Activated CD4-positive, alpha-beta T cell treated with anti-CD3 and anti-CD28 coated beads for 4 hours (primary cell): ENCODE results near the gene EPB41L2.
"Not testable (repeated sequence)": the region's sequence is repeated elsewhere in the genome, so short reads cannot be mapped to it uniquely, and the experiment has no call there.

Experiments
- DNase-seq, 2 donors: peaks; one replicate each; pipeline ENCODE4 v3.0.0-alpha.2; 2020

EPB41L2 gene

DNA sequence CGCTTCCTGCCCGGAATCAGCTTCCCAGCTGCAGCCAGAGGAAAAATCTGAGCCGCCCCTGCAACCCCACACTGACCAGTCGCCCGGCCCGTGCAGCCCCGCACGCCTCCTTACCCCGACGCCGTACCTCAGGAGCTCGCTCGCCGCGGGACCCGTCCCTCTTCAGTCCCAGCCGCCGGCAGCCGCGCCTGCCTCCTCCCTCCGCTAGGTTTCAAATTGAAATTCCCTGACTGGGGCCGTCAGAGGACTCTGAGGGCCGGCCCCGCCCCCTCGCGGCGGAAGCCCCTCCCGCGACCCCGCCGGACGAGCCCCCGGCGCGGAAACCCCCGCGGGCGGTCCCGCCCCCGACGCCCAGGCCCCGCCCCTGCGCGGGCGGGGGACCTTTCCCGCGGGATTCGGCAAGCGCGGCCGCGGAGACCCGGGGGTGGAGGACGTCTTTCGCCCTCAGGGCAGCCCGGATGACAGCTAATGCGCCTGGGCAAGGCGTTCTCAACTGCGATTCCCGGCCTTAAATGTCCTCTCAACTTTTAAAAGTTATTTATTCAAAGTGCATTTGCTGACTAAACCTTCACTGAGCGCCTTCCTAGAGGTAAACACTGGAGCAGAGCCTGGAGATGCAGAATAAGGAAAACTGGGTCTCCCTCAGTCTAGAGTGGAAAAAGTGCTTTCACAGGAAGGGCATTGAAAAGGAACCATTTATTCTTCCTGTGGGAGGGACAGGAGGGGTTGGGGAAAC lies at the start of gene EPB41L2:
TSS of gene EPB41L2 (minus strand) at position 218 of the 736 bp plus-strand sequence. CDS start 106,760 bp downstream, outside the sequence.
- DNase-seq: peak; percentile 76 to 80

DNA sequence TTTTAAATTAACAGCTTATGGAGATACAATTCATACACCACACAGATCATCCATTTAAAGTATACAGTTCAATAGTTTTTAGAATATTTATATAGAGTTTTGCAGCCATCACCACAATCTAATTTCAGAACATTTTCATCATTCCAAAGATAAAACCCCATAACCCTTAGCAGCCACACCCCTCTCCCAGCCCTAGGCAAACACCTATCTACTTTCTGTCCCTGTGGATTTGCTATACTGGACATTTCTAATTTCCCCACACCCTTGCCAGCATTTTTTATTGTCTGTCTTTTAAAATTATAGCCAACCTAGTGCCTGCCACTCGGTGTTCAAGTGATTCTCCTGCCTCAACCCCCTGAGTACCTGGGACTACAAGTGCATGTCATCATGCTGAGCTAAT lies 49.2 kb upstream of the EPB41L2 start:
- DNase-seq: no peak

DNA sequence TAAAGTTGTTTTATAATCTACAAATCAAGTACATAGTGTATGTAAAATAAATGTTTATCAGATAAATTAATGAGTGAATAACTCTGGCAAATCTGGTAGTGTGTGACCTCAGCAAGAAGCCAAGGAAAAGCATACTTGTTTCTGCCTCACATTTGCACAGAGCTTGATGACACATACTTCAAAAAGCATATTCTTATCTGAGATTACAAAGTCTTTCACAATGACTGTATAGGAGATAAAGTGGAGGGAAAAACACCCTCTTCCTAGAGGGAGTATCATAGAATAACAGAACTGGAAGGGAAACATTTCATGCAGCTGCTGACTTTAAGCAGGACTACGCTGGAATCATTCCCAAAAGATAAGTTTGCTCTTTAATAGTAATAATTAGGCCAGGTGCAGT lies 44.1 kb upstream of the EPB41L2 start:
- no peak for DNase-seq

DNA sequence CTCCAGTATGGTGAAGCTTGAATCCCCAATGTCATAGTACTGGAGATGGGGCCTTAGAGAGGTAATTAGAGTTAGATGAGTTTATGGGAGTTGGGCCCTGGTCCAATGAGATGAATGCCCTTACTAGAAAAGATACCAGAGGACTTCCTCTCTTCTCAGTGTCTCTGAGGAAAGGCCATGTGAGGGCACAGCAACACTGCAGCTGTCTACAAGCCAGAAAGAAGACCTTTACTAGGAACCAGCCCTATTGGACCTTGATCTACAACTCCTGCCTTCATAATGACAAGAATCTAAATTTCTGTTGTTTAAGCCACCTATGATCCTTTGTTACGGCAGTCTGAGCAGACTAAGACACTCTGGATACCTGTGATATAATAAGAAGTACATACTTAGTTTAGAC lies 40.9 kb upstream of the EPB41L2 start:
- DNase-seq: no peak

DNA sequence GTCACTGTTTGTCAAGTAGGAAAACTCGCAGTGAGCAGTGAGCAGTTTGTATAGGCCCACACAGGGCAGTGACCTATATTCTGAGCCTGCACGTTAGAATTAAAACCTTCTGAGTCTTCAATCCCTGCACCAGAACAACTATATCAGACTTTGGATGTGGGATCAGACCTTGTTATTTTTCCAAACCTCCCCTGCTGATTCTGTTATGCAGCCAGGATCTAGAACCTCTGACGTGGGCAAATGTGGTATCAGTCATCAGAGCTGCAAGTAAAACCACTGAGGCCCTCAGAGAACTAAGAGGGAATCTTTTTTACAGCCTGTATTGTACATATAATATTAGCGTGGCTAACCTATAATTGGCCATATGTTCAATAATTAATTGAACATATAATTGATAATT lies 40.3 kb upstream of the EPB41L2 start:
- DNase-seq: no peak

DNA sequence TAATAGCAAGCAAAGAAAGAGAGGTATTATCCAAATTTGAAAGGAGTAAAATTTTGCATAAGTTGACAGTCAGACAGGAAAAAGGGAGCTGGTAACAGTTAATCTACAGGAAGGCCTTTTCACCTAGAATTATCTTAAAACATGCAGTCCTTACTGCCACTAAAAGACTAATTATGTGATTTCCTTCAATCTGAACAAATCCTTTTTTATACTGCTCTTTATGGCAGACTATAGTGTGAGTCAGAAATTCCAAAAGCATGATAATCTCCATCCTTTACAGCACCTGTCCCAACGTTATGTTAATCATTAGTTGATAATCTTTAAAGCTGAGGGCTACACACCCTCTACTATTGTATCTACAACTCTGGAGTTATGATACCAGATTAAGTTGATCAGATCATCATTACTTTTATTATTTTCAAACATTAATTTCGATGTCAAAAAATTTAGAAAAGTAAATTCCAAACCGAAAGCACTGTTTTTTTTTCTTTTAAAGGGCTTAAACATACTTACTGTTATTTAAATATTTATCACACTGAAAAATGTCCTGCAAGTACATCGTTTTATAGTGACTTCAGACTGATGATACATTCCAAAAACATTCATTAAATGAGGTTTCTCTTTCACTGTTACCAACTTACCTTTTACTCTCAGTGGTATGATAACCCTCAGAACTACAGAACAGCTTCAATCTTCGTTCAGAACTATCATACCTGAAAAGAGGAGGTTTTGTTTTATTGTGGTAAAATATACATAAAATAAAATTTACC lies 39.1 kb upstream of the EPB41L2 start:
- DNase-seq: no peak

DNA sequence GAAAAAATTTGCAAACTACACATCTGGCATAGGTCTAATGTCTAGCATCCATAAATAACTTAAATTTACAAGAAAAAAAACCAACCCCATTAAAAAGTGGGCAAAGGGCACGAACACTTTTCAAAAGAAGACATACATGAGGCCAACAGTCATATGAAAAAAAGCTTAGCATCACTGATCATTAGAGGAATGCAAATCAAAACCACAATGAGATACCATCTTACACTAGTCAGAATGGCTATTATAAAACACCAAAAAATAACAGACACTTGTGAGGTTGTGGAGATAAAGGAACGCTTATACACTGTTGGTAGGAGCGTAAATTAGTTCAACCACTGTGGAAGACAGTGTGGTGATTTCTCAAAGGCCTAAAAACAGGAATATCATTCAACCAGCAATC lies 33.7 kb upstream of the EPB41L2 start:
- DNase-seq: no peak

DNA sequence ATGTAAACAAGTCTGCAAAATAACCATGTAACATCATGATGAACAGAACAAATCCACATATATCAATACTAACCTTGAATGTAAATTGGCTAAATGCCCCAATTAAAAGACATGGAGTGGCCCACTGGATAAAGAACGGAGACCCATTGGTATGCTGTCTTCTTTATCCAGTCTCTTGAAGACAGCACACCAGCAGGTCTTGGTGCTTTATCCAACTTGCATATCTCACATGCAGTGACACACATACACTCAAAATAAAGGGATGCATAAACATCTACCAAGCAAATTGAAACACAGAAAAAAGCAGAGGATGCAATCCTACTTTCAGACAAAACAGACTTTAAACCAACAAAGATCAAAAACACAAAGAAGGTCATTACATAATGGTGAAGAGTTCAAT lies 30.3 kb upstream of the EPB41L2 start:
- no peak for DNase-seq

DNA sequence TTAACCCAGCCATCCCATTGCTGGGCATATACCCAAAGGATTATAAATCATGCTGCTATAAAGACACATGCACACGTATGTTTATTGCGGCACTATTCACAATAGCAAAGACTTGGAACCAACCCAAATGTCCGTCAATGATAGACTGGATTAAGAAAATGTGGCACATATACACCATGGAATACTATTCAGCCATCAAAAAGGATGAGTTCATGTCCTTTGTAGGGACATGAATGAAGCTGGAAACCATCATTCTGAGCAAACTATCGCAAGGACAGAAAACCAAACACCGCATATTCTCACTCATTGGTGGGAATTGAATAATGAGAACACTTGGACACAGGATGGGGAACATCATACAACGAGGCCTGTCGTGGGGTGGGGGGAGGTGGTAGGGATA lies 28.9 kb upstream of the EPB41L2 start:
- DNase-seq: not testable (repeated sequence)

DNA sequence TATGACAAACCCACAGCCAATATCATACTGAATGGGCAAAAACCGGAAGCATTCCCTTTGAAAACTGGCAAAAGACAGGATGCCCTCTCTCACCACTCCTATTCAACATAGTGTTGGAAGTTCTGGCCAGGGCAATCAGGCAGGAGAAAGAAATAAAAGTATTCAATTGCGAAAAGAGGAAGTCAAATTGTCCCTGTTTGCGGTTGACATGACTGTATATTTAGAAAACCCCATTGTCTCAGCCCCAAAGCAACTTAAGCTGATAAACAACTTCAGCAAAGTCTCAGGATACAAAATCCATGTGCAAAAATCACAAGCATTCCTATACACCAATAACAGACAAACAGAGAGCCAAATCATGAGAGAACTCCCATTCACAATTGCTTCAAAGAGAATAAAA lies 27.3 kb upstream of the EPB41L2 start:
- not testable (repeated sequence) for DNase-seq

DNA sequence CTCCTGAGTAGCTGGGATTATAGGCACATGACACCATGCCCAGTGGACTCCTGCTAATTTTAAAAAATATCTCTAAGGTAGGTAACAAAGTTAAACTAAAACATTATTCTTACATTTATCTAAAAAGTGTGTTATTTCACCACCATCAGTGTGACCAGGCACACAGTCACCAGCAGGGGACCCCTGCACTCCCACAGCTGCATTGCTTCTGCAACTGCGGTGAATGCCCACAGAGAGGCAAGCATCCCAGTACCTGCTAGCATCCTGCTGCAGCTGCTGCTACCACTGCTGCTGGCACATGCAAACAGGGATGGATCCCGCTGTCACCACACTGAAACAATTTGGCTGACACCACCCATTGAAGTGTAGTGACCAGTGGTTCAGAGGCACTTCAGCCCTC lies 21.9 kb upstream of the EPB41L2 start:
- no peak for DNase-seq

DNA sequence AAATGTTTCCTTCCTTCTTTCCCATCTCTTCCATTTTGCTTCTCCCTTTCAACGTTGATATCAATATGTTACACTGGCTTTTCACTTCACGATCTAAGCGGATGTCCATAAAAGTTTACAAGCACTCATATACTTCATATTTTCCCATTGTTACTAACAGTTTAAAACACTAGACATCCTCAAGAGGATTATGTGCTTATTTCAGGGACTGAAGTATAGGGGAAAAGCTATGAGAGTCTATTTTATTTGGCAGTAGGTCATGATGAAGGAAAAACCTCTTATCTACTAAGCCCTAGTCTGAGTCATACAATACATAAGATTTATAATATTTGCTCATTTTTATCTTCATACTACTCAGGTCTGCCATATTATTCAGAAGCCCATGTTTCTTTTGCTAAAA lies 20.6 kb upstream of the EPB41L2 start:
- no peak for DNase-seq

DNA sequence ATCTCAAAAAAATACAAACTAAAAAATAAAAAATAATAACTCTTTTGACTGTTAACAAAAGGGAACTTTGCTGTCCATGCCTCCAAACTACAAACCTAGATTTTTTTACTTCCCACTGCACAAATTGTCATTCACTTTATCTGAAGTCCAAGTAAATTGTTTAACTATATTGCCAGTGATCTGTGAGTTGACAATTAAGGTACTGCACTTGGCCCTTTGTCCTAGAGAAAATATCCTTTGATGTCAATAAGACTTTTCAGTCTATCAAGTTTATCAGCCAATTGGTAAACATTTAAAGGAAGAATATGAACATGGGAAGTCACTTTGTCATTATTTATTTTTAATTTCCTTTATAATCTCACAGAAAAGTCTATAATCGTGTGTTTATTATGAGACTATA lies 19.3 kb upstream of the EPB41L2 start:
- DNase-seq: no peak

DNA sequence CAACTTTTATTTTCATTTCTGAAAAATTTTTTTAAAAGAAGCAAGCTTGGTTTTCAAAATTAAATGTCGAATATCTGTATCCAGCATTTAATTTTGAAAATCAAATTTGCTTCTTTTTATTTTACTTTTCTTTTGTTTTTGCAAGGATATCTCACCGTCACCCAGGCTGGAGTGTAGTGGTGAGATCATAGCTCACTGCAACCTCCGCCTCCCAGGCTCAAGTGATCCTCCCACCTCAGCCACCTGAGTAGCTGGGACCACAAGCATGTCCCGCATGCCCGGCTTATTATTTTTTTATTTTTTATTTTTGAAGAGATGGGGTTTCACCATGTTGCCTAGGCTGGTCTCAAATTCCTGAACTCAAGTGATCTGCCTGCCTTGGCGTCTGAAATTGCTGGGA lies 17.0 kb upstream of the EPB41L2 start:
- no peak for DNase-seq

DNA sequence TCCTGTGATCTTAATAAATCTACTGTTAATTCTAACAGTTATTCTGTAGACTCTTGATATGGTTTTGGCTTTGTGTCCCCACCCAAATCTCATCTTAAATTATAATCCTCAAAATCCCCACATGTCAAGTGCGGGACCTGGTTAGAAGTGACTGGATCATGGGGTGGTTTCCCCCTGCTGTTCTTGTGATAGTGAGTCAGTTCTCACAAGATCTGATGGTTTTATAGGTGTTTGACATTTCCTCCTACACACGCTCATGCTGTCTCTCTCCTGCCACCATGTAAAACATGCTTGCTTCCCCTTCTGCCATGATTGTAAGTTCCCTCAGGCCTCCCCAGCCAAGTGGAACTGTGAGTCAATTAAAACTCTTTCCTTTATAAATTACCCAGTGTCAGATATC lies 10.5 kb upstream of the EPB41L2 start:
- no peak for DNase-seq

DNA sequence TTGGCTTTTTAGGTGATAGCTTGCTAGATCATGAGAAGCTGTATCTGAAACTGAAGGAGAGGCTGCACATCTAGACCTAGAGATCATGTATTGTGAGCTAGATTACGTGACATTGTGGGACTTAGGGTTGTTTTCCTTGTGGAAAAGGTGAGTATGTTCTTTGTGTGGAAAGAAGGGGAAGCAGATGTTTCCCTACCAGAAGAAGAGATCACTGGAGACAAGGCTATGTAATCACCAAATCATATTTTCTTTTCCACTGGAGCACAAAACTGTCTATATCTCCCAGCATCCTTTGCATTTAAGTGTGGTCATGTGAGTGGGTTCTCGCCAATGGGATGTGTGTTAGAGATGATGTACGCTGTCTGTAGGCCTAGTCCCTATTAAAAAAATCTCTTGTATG lies 7.0 kb upstream of the EPB41L2 start:
- DNase-seq: no peak

DNA sequence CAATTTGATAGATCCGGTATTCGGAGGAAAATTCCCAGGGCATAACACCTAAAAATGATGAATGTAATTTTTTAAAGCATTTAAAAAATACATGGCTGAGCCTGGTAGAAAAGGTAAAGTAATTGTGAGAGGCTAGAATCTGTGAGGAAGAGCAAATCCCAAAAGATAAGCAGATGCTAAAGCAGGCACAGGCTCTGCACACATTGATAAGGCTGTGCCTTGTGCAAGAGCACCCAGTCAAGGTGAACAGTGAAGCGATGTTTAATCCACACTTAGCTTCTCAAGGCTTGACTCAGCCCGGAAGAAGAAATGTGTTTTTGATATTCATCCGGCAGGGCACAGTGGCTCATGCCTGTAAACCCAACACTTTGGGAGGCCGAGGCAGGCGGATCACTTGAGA lies 5.1 kb upstream of the EPB41L2 start:
- DNase-seq: no peak

DNA sequence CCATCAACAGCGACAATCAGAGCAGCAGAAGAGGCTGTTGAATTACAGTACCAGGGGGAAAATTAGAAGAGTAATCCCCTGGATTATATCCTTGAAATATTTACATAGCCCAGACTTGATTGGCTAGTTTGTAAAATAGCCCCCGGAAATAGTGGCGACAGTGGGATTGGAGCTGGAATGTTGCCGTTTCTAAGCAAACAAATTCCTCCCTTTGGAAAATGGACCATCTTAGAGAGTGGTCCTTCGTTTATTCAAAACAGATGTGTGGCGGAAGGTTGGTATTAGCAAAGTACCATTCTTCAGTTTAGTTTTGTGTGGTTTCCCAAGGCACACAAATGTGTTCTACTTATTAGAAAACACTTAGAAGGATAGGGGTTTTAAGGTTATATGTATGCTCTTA lies 4.5 kb upstream of the EPB41L2 start:
- no peak for DNase-seq

DNA sequence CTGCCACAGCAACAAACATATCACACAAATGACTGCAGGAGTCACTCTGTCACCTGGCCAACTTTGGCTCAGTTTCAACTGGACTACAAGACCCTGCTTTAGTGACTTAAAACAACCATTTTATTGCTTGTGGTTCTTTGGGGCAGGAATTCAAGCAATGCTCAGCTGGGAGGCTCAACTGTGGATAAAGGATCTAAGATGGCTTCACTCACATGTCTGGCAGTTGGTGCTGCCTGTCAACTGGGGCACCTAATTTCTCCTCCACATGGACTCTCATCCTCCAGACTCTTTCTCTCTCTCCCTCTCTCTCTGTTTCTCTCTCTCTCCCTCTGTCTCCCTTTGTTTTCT lies 2.8 kb upstream of the EPB41L2 start:
- DNase-seq: no peak

DNA sequence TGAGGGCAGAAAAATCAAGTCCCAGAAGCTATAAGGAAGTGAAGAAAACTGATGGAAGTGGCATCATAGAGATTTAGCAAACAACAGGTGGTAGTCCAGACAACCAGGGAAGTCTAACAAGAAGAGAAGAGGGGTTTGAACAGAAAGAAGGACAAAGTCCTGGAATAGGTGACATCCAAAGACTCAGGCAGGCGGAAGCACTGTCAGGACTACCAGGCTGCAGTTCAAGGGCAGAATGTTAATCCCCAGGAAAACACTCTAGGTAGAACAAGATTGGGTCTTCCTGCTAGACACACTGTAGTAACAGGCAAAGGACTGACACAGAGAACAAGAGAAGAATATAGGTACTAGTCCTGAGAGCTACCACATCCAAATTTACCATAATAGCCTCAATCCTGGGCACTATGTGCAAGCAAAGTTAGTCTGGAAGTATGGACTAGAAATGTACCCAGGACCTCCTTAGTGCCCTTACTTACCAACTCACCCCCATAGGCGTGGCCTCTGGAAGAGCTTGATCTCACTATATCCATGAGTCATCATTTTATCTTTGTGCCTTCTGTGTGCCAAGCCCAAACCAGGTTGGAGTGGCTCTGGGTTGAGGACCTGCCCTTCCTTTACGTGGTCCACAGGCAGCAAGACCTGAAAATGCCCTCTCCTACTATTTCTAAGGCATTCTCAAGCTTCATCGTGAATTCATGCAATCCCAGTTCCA lies 2.2 kb upstream of the EPB41L2 start:
- no peak for DNase-seq

DNA sequence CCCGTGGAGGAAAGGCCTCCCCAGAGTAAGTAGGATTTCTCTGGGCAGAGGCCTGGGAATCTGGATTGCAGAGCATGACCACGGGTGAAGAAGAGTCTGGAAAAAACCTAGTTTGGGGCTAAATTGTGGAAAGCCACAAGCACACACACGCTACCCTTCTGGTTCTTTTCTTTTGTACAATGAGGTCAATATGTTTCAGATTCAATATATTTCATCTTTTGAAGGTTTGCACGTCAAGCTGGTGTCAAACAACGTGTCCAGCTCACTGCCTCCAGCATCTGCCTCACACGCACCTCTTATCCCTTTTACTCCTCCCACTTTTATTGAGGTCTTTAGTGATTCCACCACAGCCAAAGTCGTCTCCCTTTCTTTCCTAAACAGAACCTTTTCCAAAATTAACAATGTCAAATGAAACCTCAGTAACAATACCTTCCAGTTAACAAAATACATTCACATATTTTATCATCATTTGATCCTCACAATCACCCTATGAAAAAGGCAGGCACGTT lies 773 bp upstream of the EPB41L2 start:
- no peak for DNase-seq

DNA sequence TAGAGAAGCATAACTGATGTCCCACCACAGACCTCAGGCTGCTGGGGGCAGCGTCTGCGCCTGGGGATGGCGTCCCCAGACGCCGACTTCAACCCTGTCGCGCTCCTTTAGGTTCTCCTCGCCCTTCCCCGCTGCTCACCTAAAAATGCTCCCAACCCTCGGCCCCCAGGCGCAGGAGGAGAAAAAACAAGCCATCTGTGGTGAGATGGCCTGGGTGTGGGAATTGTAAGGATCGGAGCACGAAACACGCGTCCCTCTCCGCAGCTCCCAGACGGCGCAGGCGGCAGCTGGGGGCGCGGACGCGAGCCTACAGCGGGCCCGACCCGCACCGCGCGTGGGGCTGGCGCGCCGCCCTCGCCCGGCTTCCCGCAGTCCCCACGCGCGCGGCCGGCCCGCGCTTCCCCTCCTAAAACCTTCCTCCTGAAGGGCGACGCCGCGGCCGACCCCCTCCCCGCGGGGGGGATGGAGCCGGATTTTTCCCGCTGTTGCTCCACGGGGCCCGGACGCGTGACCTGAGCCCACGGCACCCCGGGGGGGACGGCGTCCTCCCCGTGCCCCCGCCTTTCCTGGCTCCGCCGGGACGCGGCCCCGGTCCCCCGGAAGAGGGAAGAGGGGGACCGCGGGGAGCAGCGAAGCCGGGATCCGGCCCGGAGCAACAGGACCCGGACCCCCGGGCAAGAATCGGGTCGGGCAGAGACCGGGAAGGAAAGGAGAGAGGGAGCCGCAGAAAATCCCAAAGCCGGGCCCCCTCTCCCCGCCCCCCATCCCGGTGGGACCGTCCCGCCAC lies 611 bp downstream of the EPB41L2 start:
- DNase-seq: peak; percentile 6

DNA sequence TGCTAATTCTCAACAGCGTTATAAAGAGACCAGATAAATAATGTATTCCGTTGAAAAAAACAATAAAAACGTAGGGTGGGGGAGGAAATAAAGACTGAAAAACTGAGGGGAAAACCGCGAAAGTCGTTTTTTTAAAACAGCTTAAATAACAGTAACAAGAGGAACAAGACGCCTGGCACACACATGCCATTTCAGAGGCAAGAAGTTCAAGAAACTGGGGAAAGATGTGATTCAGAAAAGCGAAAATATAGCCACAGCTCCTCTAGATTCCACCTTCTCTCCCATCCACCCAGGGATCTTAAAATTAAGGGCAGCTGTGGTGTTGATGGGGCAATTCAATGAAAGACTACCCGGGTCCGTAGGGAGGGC lies 1.3 kb downstream of the EPB41L2 start:
- no peak for DNase-seq
